HepG2 (cell line): ENCODE data around the gene CFAP221. TPM values are rescaled to one million over a fixed set of nuclear protein-coding genes. Genes with fewer than 3 reads are reported as not detected.
A peak's percentile ranks its signal among the peaks of the same experiment; 100 is the strongest.

Experiments
- EHMT2 ChIP-seq: fragments of 200-600 bp; sonication (generic); IDR thresholded peaks from 2 replicates; pipeline ENCODE4 v1.7.0; 2017; ENCODE audit warnings: antibody characterized with exemption, low read depth, low read length, borderline replicate concordance
- HHEX ChIP-seq: IDR thresholded peaks from 2 replicates; pipeline ENCODE4 v1.6.1; 2016; ENCODE audit warnings: control low read depth
- JUNB ChIP-seq: sonication (generic); formaldehyde crosslinking; IDR thresholded peaks from 2 replicates; pipeline ENCODE4 v1.8.0; 2022; ENCODE audit warnings: missing genetic modification reagents, mild to moderate bottlenecking, borderline replicate concordance
- MAZ ChIP-seq, 2 experiments: sonication (generic) in 1 of 2; formaldehyde crosslinking in 1 of 2; IDR thresholded peaks; 2 replicates each; pipeline versions ENCODE4 v1.5.0 to v1.6.1; 2012 to 2020; ENCODE audit warnings: low read depth in 2 of 2, mild to moderate bottlenecking in 2 of 2, borderline replicate concordance in 1 of 2, improper control_type of control experiment in 1 of 2, low read length in 1 of 2, missing genetic modification reagents in 1 of 2, moderate library complexity in 1 of 2
- SCMH1 ChIP-seq: sonication (generic); formaldehyde crosslinking; IDR thresholded peaks from 2 replicates; pipeline ENCODE4 v1.9.0; 2021; ENCODE audit warnings: missing genetic modification reagents, mild to moderate bottlenecking, borderline replicate concordance
- SETDB1 ChIP-seq: sonication (generic); formaldehyde crosslinking; IDR thresholded peaks from 2 replicates; pipeline ENCODE4 v1.5.1; 2020; ENCODE audit warnings: missing genetic modification reagents, mild to moderate bottlenecking, borderline replicate concordance
- SMARCE1 ChIP-seq: fragments of 450-650 bp; IDR thresholded peaks from 2 replicates; pipeline ENCODE4 v1.6.1; 2017; ENCODE audit warnings: borderline replicate concordance
- SRY ChIP-seq: sonication (generic); formaldehyde crosslinking; IDR thresholded peaks from 2 replicates; pipeline ENCODE4 v1.8.0; 2022; ENCODE audit warnings: mild to moderate bottlenecking, missing genetic modification reagents
- TBP ChIP-seq: sonication (generic); formaldehyde crosslinking; IDR thresholded peaks from 2 replicates; pipeline ENCODE4 v1.5.0; 2020; ENCODE audit warnings: missing genetic modification reagents
- TCF7 ChIP-seq: sonication (generic); IDR thresholded peaks from 2 replicates; pipeline ENCODE4 v1.6.1; 2016; ENCODE audit warnings: antibody characterized with exemption, low read depth
- THYN1 ChIP-seq: sonication (generic); formaldehyde crosslinking; IDR thresholded peaks from 2 replicates; pipeline ENCODE4 v1.8.1; 2023; ENCODE audit warnings: low read depth, mild to moderate bottlenecking, moderate library complexity, missing genetic modification reagents, borderline replicate concordance
- ZNF282 ChIP-seq: fragments of 450-650 bp; IDR thresholded peaks from 2 replicates; pipeline ENCODE4 v1.6.1; 2018; ENCODE audit not compliant: partially characterized antibody
- polyA plus RNA-seq, 8 experiments: library from polyadenylated mRNA; depleted of rRNA in 3 of 8; stranded (reverse) in 7 of 8; unstranded in 1 of 8; fragments of >200 nt; fragmentation: Illumina TruSeq in 4 of 8; extraction: Trizol in 4 of 8; gene quantifications; 2 replicates each; pipeline versions ENCODE4 v1.2.1 to v1.2.3, GENCODE V29; 2011 to 2016; ENCODE audit warnings: low read depth in 4 of 8, missing spikeins in 1 of 8, mixed read lengths in 1 of 8; ENCODE audit not compliant: insufficient read depth in 1 of 8
- total RNA-seq, 5 experiments: library from RNA; depleted of rRNA; stranded (reverse); fragments of >200 nt; fragmentation: Illumina TruSeq; extraction: Trizol; gene quantifications; 2 replicates each; pipeline ENCODE4 v1.2.3, GENCODE V29; 2016; ENCODE audit warnings: low read depth in 1 of 5
- TF ChIP-seq, protein P1 (sequence below): sonication (generic); formaldehyde crosslinking; IDR thresholded peaks from 2 replicates; pipeline ENCODE4 v1.4.0; 2020; ENCODE audit warnings: missing genetic modification reagents
- TF ChIP-seq, protein P2 (sequence below), 2 experiments: sonication (generic) in 1 of 2; formaldehyde crosslinking in 1 of 2; IDR thresholded peaks; 2 replicates each; pipeline versions ENCODE4 v1.5.1 to v1.6.1; 2011 to 2020; ENCODE audit warnings: borderline replicate concordance in 1 of 2, low read depth in 1 of 2, low read length in 1 of 2, mild to moderate bottlenecking in 1 of 2, missing genetic modification reagents in 1 of 2, moderate library complexity in 1 of 2
- TF ChIP-seq, protein P3 (sequence below): IDR thresholded peaks from 2 replicates; pipeline ENCODE4 v1.6.1; 2012; ENCODE audit warnings: low read depth, low read length, improper control_type of control experiment
- TF ChIP-seq, protein P4 (sequence below): sonication (generic); formaldehyde crosslinking; IDR thresholded peaks from 2 replicates; pipeline ENCODE4 v1.4.0; 2020; ENCODE audit warnings: missing genetic modification reagents
- TF ChIP-seq, protein P5 (sequence below): sonication (generic); formaldehyde crosslinking; IDR thresholded peaks from 2 replicates; pipeline ENCODE4 v1.8.1; 2023; ENCODE audit warnings: mild to moderate bottlenecking, missing genetic modification reagents, borderline replicate concordance
- TF ChIP-seq, protein P6 (sequence below): sonication (generic); formaldehyde crosslinking; IDR thresholded peaks from 2 replicates; pipeline ENCODE4 v1.4.0; 2020; ENCODE audit warnings: missing genetic modification reagents

CFAP221 gene
- total and polyA plus RNA-seq, 2 of the 13 experiments (the other 11 are each of a cell fraction or from before 2014, with no cell fraction given), result not detected

DNA sequence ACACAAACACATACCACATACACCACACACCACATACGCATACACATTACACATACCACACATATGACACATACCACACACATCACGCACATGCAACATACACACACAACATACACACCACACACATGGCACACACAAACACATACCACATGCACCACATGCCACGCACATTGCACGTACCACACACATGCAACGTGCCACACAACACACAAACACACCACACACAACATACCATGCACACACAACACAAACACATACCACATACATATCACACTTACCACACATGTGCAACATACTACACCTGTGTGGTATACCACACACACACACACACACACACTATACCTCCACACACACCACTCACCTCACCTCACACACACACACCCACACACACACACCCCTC, 149.7 kb downstream of the CFAP221 start (continued):
- TF ChIP-seq, protein P1, sequence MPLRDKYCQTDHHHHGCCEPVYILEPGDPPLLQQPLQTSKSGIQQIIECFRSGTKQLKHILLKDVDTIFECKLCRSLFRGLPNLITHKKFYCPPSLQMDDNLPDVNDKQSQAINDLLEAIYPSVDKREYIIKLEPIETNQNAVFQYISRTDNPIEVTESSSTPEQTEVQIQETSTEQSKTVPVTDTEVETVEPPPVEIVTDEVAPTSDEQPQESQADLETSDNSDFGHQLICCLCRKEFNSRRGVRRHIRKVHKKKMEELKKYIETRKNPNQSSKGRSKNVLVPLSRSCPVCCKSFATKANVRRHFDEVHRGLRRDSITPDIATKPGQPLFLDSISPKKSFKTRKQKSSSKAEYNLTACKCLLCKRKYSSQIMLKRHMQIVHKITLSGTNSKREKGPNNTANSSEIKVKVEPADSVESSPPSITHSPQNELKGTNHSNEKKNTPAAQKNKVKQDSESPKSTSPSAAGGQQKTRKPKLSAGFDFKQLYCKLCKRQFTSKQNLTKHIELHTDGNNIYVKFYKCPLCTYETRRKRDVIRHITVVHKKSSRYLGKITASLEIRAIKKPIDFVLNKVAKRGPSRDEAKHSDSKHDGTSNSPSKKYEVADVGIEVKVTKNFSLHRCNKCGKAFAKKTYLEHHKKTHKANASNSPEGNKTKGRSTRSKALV (CRISPR knock-in tag), result no peak
- TF ChIP-seq SETDB1 (CRISPR knock-in tag) (no peak), SMARCE1 (no peak), EHMT2 (no peak), ZNF282 (peak; percentile 51), MAZ (IDR thresholded peaks at IDR 0.05; ENCODE audit: borderline replicate concordance, low read depth, low read length) (no peak), MAZ (CRISPR knock-in tag; IDR thresholded peaks at IDR 0.05; ENCODE audit: low read depth) (0 out of 2 replicates have a peak, but pooled peaks have one; percentile 7), JUNB (CRISPR knock-in tag) (peak; percentile 79), HHEX (no peak), TCF7 (no peak), SRY (CRISPR knock-in tag) (no peak), SCMH1 (CRISPR knock-in tag) (no peak), THYN1 (CRISPR knock-in tag) (no peak), TBP (CRISPR knock-in tag) (no peak)
- TF ChIP-seq, protein P2, sequence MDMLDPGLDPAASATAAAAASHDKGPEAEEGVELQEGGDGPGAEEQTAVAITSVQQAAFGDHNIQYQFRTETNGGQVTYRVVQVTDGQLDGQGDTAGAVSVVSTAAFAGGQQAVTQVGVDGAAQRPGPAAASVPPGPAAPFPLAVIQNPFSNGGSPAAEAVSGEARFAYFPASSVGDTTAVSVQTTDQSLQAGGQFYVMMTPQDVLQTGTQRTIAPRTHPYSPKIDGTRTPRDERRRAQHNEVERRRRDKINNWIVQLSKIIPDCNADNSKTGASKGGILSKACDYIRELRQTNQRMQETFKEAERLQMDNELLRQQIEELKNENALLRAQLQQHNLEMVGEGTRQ (IDR thresholded peaks at IDR 0.05; ENCODE audit: low read depth, low read length), result no peak
- TF ChIP-seq, protein P2 (CRISPR knock-in tag; IDR thresholded peaks at IDR 0.05; ENCODE audit: borderline replicate concordance), result no peak
- TF ChIP-seq, protein P3, sequence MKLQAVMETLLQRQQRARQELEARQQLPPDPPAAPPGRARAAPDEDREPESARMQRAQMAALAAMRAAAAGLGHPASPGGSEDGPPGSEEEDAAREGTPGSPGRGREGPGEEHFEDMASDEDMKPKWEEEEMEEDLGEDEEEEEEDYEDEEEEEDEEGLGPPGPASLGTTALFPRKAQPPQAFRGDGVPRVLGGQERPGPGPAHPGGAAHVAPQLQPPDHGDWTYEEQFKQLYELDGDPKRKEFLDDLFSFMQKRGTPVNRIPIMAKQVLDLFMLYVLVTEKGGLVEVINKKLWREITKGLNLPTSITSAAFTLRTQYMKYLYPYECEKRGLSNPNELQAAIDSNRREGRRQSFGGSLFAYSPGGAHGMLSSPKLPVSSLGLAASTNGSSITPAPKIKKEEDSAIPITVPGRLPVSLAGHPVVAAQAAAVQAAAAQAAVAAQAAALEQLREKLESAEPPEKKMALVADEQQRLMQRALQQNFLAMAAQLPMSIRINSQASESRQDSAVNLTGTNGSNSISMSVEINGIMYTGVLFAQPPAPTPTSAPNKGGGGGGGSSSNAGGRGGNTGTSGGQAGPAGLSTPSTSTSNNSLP, result no peak
- TF ChIP-seq, protein P4, sequence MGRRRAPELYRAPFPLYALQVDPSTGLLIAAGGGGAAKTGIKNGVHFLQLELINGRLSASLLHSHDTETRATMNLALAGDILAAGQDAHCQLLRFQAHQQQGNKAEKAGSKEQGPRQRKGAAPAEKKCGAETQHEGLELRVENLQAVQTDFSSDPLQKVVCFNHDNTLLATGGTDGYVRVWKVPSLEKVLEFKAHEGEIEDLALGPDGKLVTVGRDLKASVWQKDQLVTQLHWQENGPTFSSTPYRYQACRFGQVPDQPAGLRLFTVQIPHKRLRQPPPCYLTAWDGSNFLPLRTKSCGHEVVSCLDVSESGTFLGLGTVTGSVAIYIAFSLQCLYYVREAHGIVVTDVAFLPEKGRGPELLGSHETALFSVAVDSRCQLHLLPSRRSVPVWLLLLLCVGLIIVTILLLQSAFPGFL (CRISPR knock-in tag), result no peak
- TF ChIP-seq, protein P5, sequence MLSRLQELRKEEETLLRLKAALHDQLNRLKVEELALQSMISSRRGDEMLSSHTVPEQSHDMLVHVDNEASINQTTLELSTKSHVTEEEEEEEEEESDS, result no peak
- TF ChIP-seq, protein P6, sequence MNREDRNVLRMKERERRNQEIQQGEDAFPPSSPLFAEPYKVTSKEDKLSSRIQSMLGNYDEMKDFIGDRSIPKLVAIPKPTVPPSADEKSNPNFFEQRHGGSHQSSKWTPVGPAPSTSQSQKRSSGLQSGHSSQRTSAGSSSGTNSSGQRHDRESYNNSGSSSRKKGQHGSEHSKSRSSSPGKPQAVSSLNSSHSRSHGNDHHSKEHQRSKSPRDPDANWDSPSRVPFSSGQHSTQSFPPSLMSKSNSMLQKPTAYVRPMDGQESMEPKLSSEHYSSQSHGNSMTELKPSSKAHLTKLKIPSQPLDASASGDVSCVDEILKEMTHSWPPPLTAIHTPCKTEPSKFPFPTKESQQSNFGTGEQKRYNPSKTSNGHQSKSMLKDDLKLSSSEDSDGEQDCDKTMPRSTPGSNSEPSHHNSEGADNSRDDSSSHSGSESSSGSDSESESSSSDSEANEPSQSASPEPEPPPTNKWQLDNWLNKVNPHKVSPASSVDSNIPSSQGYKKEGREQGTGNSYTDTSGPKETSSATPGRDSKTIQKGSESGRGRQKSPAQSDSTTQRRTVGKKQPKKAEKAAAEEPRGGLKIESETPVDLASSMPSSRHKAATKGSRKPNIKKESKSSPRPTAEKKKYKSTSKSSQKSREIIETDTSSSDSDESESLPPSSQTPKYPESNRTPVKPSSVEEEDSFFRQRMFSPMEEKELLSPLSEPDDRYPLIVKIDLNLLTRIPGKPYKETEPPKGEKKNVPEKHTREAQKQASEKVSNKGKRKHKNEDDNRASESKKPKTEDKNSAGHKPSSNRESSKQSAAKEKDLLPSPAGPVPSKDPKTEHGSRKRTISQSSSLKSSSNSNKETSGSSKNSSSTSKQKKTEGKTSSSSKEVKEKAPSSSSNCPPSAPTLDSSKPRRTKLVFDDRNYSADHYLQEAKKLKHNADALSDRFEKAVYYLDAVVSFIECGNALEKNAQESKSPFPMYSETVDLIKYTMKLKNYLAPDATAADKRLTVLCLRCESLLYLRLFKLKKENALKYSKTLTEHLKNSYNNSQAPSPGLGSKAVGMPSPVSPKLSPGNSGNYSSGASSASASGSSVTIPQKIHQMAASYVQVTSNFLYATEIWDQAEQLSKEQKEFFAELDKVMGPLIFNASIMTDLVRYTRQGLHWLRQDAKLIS (CRISPR knock-in tag), result no peak
